Stimulated activated CD4-positive, alpha-beta T cell treated with anti-CD3 and anti-CD28 coated beads, Interleukin-12 subunit alpha, Interleukin-12 subunit beta, amount 100 ng/mL, for 48 hours (primary cell): ENCODE measurements around the gene STAMBPL1.
"Not testable (repeated sequence)": the region's sequence is repeated elsewhere in the genome, so short reads cannot be mapped to it uniquely, and the experiment has no call there.

Experiments
- DNase-seq, 3 donors: peaks; one replicate each; pipeline ENCODE4 v3.0.0-alpha.2; 2020; ENCODE audit warnings: low read depth in 2 of 3, low spot score in 1 of 3

Gene STAMBPL1

DNA sequence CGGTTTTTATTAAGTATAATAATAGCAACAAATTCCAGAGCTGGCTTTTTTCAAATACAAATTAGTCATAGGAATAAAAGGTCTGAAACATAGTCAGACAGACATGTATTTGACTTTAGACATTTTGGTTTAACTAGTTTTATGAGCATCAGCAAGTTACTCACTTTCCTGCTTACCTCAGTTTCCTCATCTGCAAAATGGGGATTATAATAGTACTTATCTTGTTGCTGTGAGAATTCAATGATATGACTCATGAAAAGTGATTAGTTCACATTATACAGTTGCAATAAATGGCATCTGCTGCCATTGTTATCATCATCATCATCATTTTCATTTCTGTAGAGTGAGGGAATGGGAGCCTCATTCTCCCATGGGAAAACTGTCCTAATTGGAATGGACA, 39.0 kb downstream of the STAMBPL1 start:
- DNase-seq = no peak

DNA sequence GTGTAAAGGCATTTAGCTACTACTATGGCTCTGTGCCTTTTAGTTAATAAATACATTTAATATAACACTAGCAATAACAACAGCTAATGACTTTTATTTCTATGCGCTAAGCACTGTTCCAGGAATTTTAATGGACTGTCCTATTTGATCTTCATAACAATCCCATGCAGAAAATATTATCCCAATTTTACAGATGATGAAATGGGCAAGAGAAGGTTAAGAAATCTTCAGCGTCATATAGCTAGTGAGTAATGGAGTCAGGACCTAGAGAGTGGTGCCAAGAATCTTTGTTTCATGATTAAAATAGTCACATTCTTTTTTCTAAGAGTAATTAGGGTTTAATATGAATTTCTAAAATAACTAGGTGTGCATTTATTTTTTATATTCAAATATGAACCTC, 40.2 kb downstream of the STAMBPL1 start:
- no peak for DNase-seq

DNA sequence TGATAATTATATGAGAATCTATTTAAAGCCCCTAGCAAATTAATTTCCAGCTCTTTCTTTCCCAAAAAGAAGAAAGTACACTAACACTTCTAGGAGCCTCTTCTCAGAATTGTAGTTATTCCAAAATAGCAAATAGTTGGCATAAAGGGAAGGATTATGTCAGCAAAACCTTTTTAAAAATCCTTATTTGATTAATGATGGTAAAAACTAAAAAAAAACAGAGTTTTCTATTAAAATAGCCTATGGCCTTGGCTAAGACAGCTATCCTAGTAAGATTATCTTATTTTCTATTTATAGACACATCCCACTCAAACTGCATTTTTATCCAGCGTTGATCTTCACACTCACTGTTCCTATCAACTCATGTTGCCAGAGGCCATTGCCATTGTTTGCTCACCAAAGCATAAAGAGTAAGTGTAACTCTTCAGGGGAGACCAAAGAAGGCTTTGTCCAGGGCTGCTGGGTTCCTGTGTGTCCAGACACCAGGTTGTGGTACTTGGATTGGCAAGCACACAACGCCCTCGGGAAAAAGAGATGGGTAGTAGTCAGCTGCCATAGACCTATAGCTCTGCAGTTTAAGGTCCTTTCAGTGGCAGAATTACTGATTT, 41.0 kb downstream of the STAMBPL1 start:
- no peak for DNase-seq

DNA sequence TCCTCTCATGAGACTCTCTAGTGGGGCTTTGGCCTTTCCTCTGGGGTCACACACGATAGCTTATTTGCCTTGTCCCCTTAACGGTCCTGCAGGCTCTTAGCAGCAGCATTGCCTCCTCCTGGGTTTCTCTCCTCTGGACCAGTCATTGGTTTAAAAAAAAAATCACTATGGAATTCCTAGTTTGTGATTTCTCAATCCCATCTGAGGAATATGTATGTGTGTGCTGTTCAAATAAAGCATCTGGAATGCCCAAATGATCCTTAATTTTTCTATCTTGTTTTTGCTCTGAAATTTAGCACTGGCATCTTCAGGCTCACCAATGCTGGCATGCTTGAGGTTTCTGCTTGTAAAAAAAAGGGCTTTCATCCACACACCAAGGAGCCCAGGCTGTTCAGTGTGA, 42.0 kb downstream of the STAMBPL1 start:
- no peak for DNase-seq

DNA sequence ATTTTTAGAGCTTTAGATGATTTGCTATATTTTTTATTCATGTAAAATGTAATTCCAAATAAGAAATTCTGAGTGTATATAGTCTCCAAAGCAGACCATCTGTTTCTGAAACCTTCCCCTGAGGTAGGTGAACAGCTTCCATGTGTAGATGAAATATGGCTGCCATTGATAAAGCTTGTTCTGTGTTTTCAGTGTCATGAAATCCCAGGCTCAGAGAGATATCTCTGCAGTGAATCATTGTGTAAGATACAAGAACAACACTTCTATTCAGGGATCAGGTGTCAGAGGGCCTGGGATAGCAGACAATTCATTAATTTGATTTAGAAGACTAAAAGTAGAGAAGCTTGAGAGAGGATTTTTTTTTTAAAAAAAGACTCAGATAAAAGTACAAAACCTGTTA, 43.5 kb downstream of the STAMBPL1 start:
- no peak for DNase-seq

DNA sequence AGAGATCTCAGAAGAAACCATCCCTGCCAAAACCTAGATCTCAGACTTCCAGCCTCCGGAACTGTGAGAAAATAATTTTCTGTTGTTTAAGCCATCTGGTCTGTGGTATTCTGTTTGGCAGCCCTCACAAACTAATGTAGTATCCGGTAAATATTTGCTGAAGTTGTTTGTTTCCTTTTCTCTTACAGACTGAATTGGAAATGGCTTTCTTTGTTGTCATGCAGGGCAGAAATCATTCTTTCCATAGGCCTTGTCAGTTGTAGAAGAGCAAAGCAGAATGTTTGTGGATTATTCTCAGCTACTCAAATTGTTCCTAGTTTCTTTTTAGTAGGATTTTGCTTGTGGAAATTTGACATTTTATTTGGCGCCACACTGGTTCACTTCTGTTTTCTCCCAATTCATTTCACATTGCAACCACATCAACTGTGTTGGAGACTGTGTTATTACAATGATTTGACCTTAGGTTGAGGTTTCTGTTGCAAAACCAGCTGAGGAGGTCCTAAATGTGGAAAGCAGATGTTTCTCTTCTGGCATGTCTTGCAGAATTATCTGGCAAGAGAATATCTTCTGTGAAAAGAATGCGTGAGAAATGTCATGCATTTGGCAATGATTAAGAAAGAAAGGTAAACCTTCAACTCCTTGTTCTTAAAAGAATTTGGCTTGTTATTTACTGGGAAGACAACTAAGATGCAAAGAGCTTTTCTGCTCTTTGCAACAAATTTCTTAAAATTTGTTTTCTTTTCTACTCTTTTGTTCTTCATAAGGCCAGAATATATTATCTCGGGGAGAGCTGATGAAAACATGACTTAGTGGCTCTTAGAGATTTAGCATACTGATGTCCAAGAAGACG, 46.7 kb downstream of the STAMBPL1 start:
- DNase-seq = no peak

DNA sequence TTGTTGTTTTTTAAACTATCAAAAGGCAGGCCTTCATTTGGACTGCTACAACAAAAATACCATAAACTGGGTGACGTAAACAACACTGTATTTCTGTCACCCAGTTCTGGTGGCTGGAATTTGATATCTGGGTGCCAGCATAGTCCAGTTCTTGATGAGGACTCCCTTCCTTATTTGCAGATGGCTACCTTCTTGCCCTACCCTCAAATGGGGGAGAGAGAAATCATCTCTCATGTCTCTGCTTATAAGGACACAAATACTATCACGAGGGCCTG, 47.3 kb downstream of the STAMBPL1 start:
- no peak for DNase-seq

DNA sequence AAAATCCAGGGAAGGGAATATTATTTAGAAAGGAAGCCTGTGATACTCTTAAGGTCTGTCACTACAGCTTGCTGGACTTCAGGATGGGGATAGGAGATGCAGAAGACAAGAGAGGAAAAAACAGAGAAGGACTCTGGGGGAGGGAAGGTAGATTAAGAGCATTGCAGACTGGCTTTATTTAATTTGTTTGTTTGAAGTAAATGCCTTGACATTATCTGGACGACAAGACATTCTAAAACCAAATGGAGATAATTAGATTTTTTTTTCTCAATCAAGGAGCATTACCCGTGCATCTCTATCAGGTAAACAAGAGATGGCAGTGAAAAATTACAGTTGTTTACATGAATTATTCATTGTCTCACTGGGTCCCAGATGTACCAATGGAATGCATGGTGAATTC, 48.2 kb downstream of the STAMBPL1 start:
- no peak for DNase-seq

DNA sequence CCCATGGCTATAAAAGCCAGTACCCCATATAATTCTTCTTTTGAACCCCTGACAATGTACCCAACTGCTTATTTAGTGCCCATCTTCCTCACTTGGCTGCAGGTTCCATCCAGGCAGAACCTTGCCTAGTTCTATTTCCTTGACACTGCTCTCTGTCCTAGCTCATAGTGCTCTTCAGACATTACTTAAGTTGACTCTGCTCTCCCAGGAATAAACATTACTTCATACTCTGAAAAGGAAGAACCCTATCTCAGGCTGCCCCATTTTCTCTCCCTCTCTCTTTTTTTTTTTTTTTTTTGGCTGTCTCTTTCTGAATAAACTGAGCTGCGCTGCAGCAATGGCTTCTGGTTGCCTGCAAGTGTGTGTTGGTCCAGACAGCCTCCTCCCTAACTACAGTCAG, 51.5 kb downstream of the STAMBPL1 start:
- DNase-seq = no peak

DNA sequence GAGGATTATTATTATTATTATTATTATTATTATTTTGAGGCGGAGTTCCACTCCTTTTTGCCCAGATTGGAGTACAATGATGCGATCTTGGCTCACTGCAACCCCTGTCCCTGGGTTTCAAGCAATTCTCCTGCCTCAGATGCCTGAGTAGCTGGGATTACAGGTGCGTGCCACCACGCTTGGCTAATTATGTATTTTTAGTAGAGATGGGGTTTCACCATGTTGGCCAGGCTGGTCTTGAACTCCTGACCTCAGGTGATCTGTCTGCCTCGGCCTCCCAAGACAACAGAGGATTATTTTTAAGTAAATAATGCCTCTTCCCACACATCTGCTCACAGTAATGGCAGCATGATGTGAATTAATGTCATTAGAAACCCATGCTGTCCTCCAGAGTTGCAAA, 52.0 kb downstream of the STAMBPL1 start:
- DNase-seq = not testable (repeated sequence)

DNA sequence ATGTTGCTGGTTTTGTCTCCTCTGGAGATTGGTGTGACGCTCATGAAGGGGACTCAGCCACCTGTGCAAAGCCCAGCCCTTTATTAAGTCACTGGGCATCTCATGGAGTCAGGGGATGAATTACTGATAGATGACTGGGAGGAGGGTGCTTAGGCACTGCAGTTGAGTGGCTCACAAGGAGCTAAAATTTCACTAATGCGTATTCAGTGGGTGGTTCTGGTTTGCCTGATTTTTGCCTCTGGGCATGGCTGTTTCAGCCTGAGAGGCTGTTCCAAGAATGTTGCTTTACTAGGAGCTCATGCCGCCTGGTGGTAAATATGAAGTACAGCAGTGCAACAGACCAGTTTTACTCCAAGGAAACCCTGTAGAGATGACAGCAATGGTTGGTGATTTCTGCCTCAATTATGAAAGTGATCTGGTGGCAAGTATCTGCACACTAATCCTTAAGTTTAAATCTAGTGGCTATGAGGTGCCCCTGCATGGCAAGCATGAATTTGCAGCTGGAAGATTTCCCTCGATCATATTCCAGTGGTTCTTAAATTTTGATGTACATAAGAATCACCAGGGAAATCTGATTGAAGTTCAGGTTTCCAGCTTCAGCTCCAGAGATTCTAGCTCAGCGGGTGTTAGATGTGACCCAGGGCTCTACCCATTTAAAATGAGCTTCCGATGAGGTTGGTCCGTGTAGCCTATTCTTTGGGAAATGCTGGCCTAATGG, 52.7 kb downstream of the STAMBPL1 start:
- peak in 1 of 3 donors; percentile 30 for DNase-seq

DNA sequence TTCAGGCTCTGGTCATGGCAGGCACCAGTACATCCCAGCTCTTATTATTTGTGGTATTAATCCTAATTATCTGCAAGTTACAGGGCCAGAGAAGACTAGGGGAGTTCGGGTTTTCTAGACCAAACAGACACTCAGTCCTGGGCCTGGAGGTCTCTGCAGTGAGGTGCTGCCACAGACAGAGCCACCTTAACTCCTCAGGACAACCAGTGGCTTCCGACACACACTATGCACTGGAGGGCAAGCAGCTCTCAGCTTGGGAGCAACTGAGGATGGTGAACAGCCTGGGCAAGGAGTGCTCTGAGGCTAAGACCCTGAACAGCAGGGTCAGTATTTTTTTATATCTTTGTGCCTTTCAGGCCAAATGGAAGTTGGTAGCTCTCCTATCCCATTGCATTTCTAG, 53.5 kb downstream of the STAMBPL1 start:
- DNase-seq = no peak

DNA sequence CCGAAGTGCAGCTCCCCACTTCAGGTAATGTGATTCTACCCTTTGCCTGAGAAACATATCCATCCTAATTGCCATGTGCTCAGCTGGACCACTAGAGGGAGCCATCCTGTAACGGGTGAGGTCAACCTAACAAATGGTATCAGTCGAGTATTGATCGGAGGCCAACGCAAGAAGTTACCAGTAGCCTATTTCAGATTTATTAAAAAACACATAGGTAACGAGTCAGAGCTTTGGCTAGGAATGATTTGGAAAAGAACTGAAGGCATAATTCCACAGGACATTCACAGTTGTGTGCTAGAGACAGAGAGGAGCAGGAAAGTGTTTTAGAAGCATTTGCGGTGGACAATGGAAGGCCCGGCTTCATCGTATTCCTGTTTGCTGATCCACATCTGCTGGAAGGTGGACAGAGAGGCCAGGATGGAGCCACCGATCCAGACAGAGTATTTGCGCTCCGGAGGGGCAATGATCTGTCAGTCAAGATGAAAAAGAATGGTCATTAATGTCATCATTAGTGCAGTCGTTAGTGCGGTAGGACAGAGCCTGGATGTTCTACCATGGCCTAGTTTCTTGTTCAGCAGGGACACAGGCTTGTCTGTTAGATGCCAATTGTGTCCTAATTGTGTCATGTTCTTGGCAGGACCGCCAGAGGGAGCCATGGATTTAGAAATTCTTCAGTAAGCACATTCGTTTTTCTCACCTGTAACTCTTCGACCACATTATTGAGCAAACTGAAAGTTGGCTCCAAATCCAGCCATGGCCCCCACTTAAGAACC, 55.0 kb downstream of the STAMBPL1 start:
- DNase-seq = peak; percentile 49 to 71 (median 58)

DNA sequence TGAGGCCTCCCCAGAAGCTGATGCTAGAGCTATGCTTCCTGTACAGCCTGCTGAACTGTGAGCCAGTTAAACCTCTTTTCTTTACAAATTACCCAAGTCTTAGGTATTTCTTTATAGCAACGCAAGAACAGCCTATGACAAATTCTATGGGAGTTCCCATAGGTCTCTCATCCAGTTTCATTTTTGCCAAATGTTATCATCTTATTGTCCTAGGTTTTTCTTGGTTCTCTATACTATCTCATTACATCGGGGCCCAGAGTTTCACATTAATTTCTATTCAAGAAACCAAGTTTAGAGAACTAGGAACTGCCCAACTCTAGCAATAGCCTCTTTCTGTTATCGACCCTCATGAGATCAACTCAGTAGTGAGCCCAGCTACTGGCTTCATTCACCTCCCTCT, 56.6 kb downstream of the STAMBPL1 start:
- no peak for DNase-seq

DNA sequence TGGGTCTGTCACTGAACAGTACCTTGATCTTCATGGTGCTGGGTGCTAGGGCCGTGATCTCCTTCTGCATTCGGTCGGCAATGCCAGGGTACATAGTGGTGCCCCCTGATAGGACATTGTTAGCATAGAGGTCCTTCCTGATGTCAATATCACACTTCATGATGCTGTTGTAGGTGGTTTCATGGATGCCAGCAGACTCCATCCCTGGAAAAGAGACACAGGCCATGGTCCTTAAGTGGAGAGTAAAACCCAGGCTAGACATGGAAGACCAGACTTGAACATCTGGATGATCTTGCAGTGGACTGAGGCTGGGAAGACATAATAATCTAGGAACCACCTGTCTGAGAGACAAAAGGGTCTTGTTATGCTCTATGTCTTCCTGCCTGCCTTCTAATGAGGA, 58.0 kb downstream of the STAMBPL1 start:
- DNase-seq = no peak

DNA sequence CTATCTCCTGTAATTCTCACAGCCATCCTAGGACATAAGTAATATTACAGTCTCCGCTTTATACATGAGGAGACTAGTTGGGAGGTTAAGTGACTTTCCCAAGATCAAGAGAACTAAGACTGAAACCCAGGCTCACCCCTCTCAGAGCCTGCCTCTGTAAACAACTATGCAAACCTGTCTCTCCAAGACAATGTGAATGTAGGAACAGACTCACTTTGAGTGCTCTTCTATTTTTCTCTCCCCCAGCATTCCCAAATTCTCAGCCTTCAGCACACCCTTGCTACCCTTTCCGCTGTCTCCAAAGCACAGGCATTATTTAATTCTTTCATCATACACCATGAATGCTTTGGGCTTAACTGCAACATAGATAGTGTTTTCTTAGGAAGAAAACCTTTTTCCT, 58.9 kb downstream of the STAMBPL1 start:
- no peak for DNase-seq

DNA sequence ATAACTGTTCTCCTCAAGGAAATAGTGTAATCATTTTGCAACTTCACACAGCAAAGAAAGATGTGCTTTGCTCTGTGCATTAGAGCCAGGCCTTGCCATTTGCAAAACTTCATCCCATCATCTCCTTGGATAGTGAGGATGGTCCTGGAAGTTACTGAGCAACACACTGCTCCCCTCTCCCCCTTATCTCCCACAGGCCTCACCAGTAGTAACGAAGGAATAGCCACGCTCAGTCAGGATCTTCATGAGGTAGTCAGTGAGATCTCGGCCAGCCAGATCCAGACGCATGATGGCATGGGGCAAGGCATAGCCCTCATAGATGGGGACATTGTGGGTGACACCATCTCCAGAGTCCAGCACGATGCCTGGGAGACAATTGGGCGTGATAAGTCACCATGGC, 61.0 kb downstream of the STAMBPL1 start:
- DNase-seq = no peak

DNA sequence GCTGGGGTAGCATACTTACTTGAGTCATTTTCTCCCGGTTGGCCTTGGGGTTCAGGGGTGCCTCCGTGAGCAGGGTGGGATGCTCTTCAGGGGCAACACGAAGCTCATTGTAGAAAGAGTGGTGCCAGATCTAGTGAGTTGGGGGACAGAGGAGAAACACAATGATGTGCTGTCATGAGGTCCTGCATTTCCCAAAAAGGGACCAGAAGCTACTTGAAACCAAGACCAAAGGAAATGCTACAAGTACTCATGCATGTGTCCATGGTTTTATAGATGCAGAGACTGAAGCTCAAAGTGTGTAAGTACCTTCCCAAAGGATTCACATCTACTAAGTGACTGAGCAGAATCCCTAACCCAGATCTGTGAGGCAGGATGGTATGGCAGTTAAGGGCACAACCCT, 63.7 kb downstream of the STAMBPL1 start:
- DNase-seq = no peak

DNA sequence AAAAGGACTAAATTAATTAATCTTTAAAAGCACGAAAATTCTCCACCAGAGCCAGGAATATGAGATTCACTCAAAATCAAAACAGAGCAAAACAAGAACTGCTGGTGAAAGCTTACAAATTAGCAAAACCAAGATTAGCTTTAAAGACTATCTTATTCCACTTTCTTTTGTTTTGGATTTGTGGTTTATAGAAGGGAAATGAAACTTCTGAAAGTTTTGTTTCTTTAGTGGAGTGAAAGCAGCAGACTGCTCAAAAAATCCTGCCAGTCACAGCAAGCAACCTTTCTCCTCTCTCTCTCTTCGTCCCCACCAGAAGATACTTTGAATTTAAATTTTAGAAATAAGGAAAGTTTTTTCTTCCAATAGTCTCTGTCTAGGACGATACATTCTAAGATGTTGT, 64.8 kb downstream of the STAMBPL1 start:
- no peak for DNase-seq

DNA sequence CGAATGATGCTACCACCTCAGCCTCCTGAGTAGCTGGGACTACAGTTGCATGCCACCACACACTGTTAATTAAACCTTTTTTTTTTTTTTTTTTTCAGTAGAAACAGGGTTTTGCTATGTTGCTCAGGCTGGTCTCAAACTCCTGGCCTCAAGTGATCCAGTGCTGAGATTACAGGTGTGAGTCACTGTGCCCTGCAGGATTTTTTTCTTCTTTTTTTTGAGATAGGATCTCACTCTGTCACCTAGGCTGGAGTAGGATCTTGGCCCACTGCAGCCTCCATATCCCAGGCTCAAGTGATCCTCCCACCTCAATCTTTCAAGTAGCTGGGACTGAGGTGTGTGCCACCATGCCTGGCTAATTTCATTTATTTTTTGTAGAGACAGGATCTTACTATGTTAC, 66.2 kb downstream of the STAMBPL1 start:
- no peak for DNase-seq

DNA sequence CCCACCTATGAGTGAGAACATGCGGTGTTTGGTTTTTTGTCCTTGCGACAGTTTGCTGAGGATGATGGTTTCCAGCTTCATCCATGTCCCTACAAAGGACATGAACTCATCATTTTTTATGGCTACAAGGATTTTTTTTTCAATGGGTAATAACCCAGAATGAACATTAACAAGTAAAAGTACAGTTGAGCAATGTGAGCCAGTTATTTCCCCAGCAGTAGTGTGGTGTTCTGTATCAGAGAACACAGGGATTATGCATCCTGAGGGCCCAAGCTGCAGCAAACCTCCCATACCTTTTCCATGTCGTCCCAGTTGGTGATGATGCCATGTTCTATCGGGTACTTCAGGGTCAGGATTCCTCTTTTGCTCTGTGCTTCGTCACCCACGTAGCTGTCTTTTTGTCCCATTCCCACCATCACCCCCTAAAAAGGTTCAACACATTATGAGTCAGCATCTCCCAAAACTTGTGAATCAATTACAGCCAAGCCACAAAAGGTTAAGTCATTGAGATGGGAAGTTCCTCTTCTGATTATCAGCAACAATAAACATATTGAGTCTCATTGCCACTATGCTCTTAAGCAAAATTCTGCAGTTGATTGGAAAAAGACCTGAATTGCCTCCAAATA, 67.0 kb downstream of the STAMBPL1 start:
- no peak for DNase-seq
